ENCODE results near the gene FAM114A2. TPM values are rescaled to one million over a fixed set of nuclear protein-coding genes. Genes with fewer than 3 reads are reported as not detected.

The FAM114A2 gene
- total RNA-seq, 1 experiment from 2014 or later: 12.8 TPM

DNA sequence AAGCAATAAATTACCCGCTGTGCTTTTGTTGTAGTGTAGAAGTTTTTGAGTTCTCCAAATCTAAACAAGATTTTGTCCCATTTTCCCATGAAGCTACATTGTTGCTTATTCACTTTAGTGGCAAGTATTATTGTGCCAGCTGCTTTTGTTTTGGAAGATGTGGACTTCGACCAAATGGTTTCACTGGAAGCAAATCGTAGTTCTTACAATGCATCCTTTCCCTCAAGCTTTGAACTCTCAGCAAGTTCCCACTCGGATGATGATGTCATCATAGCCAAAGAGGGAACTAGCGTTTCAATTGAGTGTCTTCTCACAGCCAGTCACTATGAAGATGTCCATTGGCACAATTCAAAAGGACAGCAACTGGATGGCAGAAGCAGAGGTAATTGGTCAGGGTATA lies 10.9 kb upstream of the FAM114A2 start:
- no peaks in the 10 kb centered on the region for H3K4me1 ChIP-seq (ENCODE audit: insufficient read depth, low read length)
- H3K9me3 ChIP-seq (ENCODE audit: control insufficient read depth, low read depth, low read length): no peaks in the 10 kb centered on the region
- H3K56ac ChIP-seq (ENCODE audit: insufficient read length, low read depth, low read length): no peak overlapping the region
- no peak overlapping the region for H3K18ac ChIP-seq (ENCODE audit: insufficient read length, low read depth, low read length)
- H3K4ac ChIP-seq (ENCODE audit: low read depth, low read length): no peak overlapping the region
- no peak overlapping the region for H2BK12ac ChIP-seq (ENCODE audit: insufficient read length, low read depth, low read length)
- H3K36me3 Mint-ChIP-seq (ENCODE audit: insufficient read depth in 1 of 3, low read depth in 3 of 3): peaks cover 0 to 14% (median 12%) of the 10 kb centered on the region in 3 experiments; a peak in 3 of 7 replicates
- no peaks in the 10 kb centered on the region for H3K79me1 ChIP-seq (ENCODE audit: insufficient read depth, low read depth, low read length, poor library complexity, severe bottlenecking)
- no peak overlapping the region for H3K9ac ChIP-seq (ENCODE audit: extremely low read depth, insufficient read length, low read length)
- H3K27me3 ChIP-seq (ENCODE audit: insufficient read depth, low read length): no peaks in the 10 kb centered on the region
- WGBS (ENCODE audit: extremely low coverage, insufficient read length, low lambda C conversion rate): no CpG with 5 or more reads among the region's 5 CpGs
- H3K27me3 Mint-ChIP-seq (ENCODE audit: low read depth): no peaks in the 10 kb centered on the region
- no peak overlapping the region for H2BK120ac ChIP-seq (ENCODE audit: low read depth, low read length, poor library complexity, severe bottlenecking)
- no peaks in the 10 kb centered on the region for H3K4me1 Mint-ChIP-seq
- H3K79me2 ChIP-seq (ENCODE audit: insufficient read depth, low read length): no peaks in the 10 kb centered on the region
- H3K4me3 Mint-ChIP-seq: no peak overlapping the region
- no peak overlapping the region for H2BK5ac ChIP-seq (ENCODE audit: insufficient read length, low read length)
- H2BK15ac ChIP-seq (ENCODE audit: low read depth, low read length): no peak overlapping the region
- no peak overlapping the region for H2AK5ac ChIP-seq (ENCODE audit: insufficient read length, low read length)
- H3K9me3 Mint-ChIP-seq: no peaks in the 10 kb centered on the region
- no peaks in the 10 kb centered on the region for H4K20me1 ChIP-seq (ENCODE audit: control insufficient read depth, insufficient read depth, insufficient read length)
- H3K14ac ChIP-seq (ENCODE audit: insufficient read depth, low read length): no peak overlapping the region
- no peak overlapping the region for H4K91ac ChIP-seq (ENCODE audit: insufficient read length, low read depth, low read length)
- H3K23me2 ChIP-seq (ENCODE audit: insufficient read length, low read depth, low read length, poor library complexity, severe bottlenecking): no peaks in the 10 kb centered on the region
- H3K4me2 ChIP-seq (ENCODE audit: insufficient read depth, insufficient read length, low read length): no peak overlapping the region
- TF ChIP-seq, protein P1, sequence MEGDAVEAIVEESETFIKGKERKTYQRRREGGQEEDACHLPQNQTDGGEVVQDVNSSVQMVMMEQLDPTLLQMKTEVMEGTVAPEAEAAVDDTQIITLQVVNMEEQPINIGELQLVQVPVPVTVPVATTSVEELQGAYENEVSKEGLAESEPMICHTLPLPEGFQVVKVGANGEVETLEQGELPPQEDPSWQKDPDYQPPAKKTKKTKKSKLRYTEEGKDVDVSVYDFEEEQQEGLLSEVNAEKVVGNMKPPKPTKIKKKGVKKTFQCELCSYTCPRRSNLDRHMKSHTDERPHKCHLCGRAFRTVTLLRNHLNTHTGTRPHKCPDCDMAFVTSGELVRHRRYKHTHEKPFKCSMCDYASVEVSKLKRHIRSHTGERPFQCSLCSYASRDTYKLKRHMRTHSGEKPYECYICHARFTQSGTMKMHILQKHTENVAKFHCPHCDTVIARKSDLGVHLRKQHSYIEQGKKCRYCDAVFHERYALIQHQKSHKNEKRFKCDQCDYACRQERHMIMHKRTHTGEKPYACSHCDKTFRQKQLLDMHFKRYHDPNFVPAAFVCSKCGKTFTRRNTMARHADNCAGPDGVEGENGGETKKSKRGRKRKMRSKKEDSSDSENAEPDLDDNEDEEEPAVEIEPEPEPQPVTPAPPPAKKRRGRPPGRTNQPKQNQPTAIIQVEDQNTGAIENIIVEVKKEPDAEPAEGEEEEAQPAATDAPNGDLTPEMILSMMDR (conservative IDR thresholded peaks at IDR 0.05): no peak
- no peak overlapping the region for H4K5ac ChIP-seq (ENCODE audit: insufficient read length, low read depth, low read length)
- no peak overlapping the region for H2AFZ ChIP-seq (ENCODE audit: low read length)
- DNase-seq: no peak
- H2BK20ac ChIP-seq (ENCODE audit: low read depth, low read length, poor library complexity, severe bottlenecking): no peak overlapping the region
- no peak overlapping the region for H4K8ac ChIP-seq (replicated peaks; ENCODE audit: insufficient read length, low read depth, low read length)
- H3T11ph ChIP-seq (ENCODE audit: low read length): no peak overlapping the region
- no peak overlapping the region for H3K23ac ChIP-seq (ENCODE audit: insufficient read length, low read depth, low read length)
- no peak overlapping the region for H3K27ac ChIP-seq (ENCODE audit: insufficient read length, low read depth, low read length)
- no peak overlapping the region for H3K27ac Mint-ChIP-seq

Data from H9 (cell line).